ENCODE data around the gene GINS2.

- TF ChIP-seq RAD21 (IDR thresholded peaks at IDR 0.05; ENCODE audit: low read depth) (no peak), EZH2 (IDR thresholded peaks at IDR 0.05) (no peak), CTCF (IDR thresholded peaks at IDR 0.05 in 2 of 3, conservative IDR thresholded peaks at IDR 0.05 in 1 of 3; ENCODE audit: borderline replicate concordance in 1 of 3, insufficient read depth in 1 of 3, low read depth in 2 of 3, low read length in 2 of 3) (no peak), POLR2A (IDR thresholded peaks at IDR 0.05; ENCODE audit: borderline replicate concordance, extremely low read depth, insufficient read depth, insufficient read length) (no peak)
Observed at GRCh38 chr16:85689950-85690320, 1.2 kb upstream of the GINS2 start.
